ENCODE data around the gene PRRT4. TPM values are rescaled to one million over a fixed set of nuclear protein-coding genes. Genes with fewer than 3 reads are reported as not detected.
A peak's percentile ranks its signal among the peaks of the same experiment; 100 is the strongest.

The PRRT4 gene
- total RNA-seq, 4 donors from 2014 or later, result 0.40 to 1.2 (median 0.82) TPM

DNA sequence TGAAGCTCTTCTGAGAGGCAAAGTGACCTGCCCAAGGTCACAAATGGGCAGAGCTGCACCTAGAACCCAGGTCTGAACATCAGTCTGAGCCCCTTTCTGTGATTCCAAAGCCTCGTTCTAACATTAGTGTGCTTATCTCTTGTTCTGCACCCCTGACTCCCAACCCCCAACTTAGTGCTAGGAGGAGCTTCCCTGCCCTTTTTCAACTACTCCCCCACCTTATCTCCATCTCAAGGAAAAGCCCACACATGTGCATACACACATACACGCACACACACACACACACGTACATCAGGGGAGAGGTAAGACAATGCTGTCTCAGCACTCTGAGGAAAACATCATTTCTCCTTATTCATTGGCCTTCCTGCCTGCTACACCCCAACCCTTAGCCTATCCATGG lies 8.3 kb downstream of the PRRT4 start:
- Histone ChIP-seq H3K4me1 (peaks cover 0 to 16% (median 9%) of the 10 kb centered on the region in 3 donors), H3K36me3 (no peaks in the 10 kb centered on the region), H3K27me3 (peaks cover 69% of the 10 kb centered on the region), H3K4me3 (no peak overlapping the region), H3K9me3 (no peaks in the 10 kb centered on the region), H3K27ac (no peak overlapping the region)
- 85 to 87% methylated on average over 3 of the region's 3 CpGs for WGBS, 2 donors (ENCODE audit: low coverage in 1 of 2)
- no peak for ATAC-seq
- no peak for TF ChIP-seq POLR2A (IDR thresholded peaks at IDR 0.05)
- TF ChIP-seq, protein P1, sequence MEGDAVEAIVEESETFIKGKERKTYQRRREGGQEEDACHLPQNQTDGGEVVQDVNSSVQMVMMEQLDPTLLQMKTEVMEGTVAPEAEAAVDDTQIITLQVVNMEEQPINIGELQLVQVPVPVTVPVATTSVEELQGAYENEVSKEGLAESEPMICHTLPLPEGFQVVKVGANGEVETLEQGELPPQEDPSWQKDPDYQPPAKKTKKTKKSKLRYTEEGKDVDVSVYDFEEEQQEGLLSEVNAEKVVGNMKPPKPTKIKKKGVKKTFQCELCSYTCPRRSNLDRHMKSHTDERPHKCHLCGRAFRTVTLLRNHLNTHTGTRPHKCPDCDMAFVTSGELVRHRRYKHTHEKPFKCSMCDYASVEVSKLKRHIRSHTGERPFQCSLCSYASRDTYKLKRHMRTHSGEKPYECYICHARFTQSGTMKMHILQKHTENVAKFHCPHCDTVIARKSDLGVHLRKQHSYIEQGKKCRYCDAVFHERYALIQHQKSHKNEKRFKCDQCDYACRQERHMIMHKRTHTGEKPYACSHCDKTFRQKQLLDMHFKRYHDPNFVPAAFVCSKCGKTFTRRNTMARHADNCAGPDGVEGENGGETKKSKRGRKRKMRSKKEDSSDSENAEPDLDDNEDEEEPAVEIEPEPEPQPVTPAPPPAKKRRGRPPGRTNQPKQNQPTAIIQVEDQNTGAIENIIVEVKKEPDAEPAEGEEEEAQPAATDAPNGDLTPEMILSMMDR (IDR thresholded peaks at IDR 0.05), result no peak
- TF ChIP-seq EP300 (IDR thresholded peaks at IDR 0.05), result no peak
- no peak for TF ChIP-seq POLR2AphosphoS5 (IDR thresholded peaks at IDR 0.05)

DNA sequence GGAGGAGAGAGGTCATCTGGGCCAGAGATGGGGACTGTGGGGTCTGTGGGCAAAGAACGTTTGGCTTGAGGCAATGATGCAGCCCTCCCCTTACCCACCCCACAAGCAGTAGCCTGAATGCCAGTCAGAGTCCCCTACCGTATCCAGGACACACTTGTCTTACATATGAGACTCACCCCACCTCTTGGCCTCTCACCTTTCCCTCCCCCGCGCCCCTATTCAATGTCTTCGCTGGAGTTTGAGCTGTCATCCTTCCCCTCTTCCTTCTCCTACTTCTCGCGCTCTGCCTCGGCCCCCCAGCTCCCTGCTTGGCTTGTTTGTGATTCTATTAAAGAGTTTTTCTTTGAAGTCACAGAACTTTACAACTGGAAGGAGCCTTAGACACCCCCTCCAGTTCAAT lies 8.9 kb downstream of the PRRT4 start:
- Histone ChIP-seq H3K27ac (no peak overlapping the region), H3K4me3 (peak overlapping the region in 1 of 2 donors; percentile 46), H3K4me1 (peaks cover 0 to 16% (median 9%) of the 10 kb centered on the region in 3 donors), H3K27me3 (peaks cover 69% of the 10 kb centered on the region), H3K36me3 (no peaks in the 10 kb centered on the region), H3K9me3 (no peaks in the 10 kb centered on the region)
- TF ChIP-seq, protein P1 (IDR thresholded peaks at IDR 0.05), result no peak
- TF ChIP-seq EP300 (IDR thresholded peaks at IDR 0.05) (no peak), POLR2A (IDR thresholded peaks at IDR 0.05) (no peak), POLR2AphosphoS5 (IDR thresholded peaks at IDR 0.05) (no peak)
- WGBS, 2 donors (ENCODE audit: low coverage in 1 of 2), result 75 to 87% methylated on average over 7 to 8 of the region's 8 CpGs
- no peak for ATAC-seq

DNA sequence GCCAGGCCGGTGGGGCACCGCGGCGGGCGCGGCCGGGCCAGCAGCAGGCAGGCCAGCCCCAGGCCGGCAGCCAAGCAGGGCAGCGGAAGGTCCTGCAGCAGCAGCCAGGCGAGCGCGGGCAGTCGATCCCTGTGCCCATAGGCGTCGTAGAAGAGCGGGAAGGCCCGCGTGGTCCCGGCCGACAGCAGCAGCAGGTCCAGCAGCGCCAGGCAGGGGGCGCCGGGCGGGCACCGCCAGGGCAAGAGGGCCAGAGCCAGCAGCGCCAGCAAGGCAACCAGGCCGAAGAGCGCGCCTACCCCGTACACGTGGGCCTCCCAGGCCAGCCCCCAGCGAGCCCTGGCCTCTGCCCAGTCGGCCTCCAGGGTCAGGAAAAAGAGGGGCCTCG lies 9.3 kb downstream of the PRRT4 start:
- ATAC-seq, result peak; percentile 82
- H3K4me1 ChIP-seq, result peaks cover 0 to 16% (median 9%) of the 10 kb centered on the region in 3 donors
- TF ChIP-seq, protein P1 (IDR thresholded peaks at IDR 0.05), result peak in 3 of 4 experiments; percentile 55 to 78 (median 71)
- TF ChIP-seq POLR2AphosphoS5 (IDR thresholded peaks at IDR 0.05), result no peak
- WGBS, 2 donors (ENCODE audit: low coverage in 1 of 2), result no CpG with 5 or more reads among the region's 34 CpGs
- H3K27ac ChIP-seq, result no peak overlapping the region
- H3K27me3 ChIP-seq, result peaks cover 64% of the 10 kb centered on the region
- H3K36me3 ChIP-seq, result no peaks in the 10 kb centered on the region
- H3K9me3 ChIP-seq, result no peaks in the 10 kb centered on the region
- H3K4me3 ChIP-seq, result peak overlapping the region in 1 of 2 donors; percentile 46

DNA sequence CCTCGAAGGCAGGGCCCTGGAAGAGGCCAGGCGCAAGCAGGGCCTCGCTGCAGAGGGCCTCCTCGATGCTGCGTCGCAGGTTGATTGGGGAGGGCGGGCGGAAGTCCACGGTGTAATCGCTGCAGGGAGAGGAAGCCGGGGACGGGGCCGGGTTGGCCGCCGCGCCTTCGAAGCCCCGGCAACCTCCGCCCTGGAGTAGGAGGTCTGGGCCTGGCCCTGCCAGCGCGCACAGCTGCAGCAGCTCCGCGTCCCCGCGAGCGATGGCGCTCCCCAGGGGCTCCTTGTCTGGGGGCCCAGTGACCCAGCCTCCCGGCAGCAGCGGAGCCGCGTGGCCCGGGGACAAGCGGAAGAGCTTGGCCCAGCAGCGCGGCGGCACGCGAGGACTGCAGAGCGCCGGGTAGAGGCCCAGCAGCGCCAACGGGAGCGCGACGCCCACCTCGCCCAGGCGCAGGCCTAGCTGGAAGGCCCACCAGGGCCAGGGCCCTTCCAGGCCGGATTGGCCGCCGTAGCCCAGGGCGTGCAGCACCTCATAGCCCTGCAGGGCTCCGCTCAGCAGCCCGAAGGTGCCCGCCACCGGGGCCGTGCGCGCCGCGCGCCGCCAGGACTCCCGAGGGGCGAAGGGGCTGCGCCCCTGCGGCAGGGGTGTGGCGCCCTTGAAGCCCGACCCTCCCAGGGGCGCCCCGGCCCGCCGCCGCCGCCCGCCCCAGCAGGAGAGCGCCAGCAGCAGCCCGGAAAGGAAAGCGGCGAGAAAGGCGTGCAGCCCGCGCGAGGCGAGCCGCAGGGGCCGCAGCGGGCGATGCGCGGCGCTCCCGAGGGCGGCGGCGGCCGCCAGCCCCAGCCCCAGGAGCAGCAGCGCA lies 10.0 kb downstream of the PRRT4 start:
- peak; percentile 12 for ATAC-seq
- peaks cover 0 to 16% (median 9%) of the 10 kb centered on the region in 3 donors for H3K4me1 ChIP-seq
- TF ChIP-seq POLR2A (IDR thresholded peaks at IDR 0.05) (no peak), EP300 (IDR thresholded peaks at IDR 0.05) (no peak), POLR2AphosphoS5 (IDR thresholded peaks at IDR 0.05) (no peak)
- TF ChIP-seq, protein P1 (IDR thresholded peaks at IDR 0.05), result no peak
- no peak overlapping the region for H3K27ac ChIP-seq
- WGBS, 2 donors (ENCODE audit: low coverage in 1 of 2), result no CpG with 5 or more reads among the region's 97 CpGs
- H3K36me3 ChIP-seq, result no peaks in the 10 kb centered on the region
- H3K27me3 ChIP-seq, result peaks cover 61% of the 10 kb centered on the region
- no peaks in the 10 kb centered on the region for H3K9me3 ChIP-seq
- H3K4me3 ChIP-seq, result peak overlapping the region; percentile 1 to 46

Data from gastroesophageal sphincter (tissue), 4 donors.